H9 (cell line): ENCODE data around the gene ATPAF1. TPM values are rescaled to one million over a fixed set of nuclear protein-coding genes. Genes with fewer than 3 reads are reported as not detected.

ENCODE experiments used
- DNase-seq: peaks from one replicate; pipeline ENCODE4 v3.0.0-alpha.2; 2017
- H2AFZ ChIP-seq: one replicate; pipeline ENCODE4 v1.6.1; 2013; ENCODE audit warnings: mild to moderate bottlenecking, low read length, control low read depth, moderate library complexity
- H2AK5ac ChIP-seq: 2 replicates; pipeline ENCODE4 v1.6.1; 2013; ENCODE audit warnings: low read length, control low read depth, mixed read lengths; ENCODE audit not compliant: insufficient read length
- H2BK120ac ChIP-seq: one replicate; pipeline ENCODE4 v1.6.1; 2013; ENCODE audit warnings: low read depth, mild to moderate bottlenecking, low read length, control low read depth, inconsistent platforms; ENCODE audit not compliant: poor library complexity, severe bottlenecking
- H2BK12ac ChIP-seq: 2 replicates; pipeline ENCODE4 v1.6.1; 2013; ENCODE audit warnings: low read length, control low read depth, mixed read lengths, low read depth; ENCODE audit not compliant: insufficient read length
- H2BK15ac ChIP-seq: 2 replicates; pipeline ENCODE4 v1.6.1; 2013; ENCODE audit warnings: low read depth, low read length, control low read depth
- H2BK20ac ChIP-seq: one replicate; pipeline ENCODE4 v1.6.1; 2013; ENCODE audit warnings: low read depth, mild to moderate bottlenecking, low read length, control low read depth, inconsistent platforms; ENCODE audit not compliant: poor library complexity, severe bottlenecking
- H2BK5ac ChIP-seq: 2 replicates; pipeline ENCODE4 v1.6.1; 2013; ENCODE audit warnings: low read length, control low read depth, mixed read lengths; ENCODE audit not compliant: insufficient read length
- H3K14ac ChIP-seq: 2 replicates; pipeline ENCODE4 v1.6.1; 2013; ENCODE audit warnings: low read length, control low read depth; ENCODE audit not compliant: insufficient read depth
- H3K18ac ChIP-seq: 2 replicates; pipeline ENCODE4 v1.6.1; 2013; ENCODE audit warnings: low read depth, mild to moderate bottlenecking, mixed read lengths, low read length, control low read depth; ENCODE audit not compliant: insufficient read length
- H3K23ac ChIP-seq: 2 replicates; pipeline ENCODE4 v1.6.1; 2013; ENCODE audit warnings: low read length, control low read depth, mixed read lengths, low read depth; ENCODE audit not compliant: insufficient read length
- H3K23me2 ChIP-seq: 2 replicates; pipeline ENCODE4 v1.6.1; 2013; ENCODE audit warnings: low read depth, mild to moderate bottlenecking, mixed read lengths, low read length, control low read depth; ENCODE audit not compliant: insufficient read length, poor library complexity, severe bottlenecking
- H3K27ac ChIP-seq: 2 replicates; pipeline ENCODE4 v1.5.1; 2013; ENCODE audit warnings: low read length, control low read depth, mixed read lengths, low read depth; ENCODE audit not compliant: insufficient read length
- H3K27me3 ChIP-seq: 2 replicates; pipeline ENCODE4 v1.6.1; 2013; ENCODE audit warnings: low read length, control low read depth, inconsistent platforms; ENCODE audit not compliant: insufficient read depth
- H3K4ac ChIP-seq: 2 replicates; pipeline ENCODE4 v1.6.1; 2013; ENCODE audit warnings: low read depth, mild to moderate bottlenecking, control low read depth, inconsistent platforms, low read length, moderate library complexity
- H3K4me1 ChIP-seq: 2 replicates; pipeline ENCODE4 v1.6.1; 2013; ENCODE audit warnings: low read length, control low read depth, inconsistent platforms; ENCODE audit not compliant: insufficient read depth
- H3K4me2 ChIP-seq: 2 replicates; pipeline ENCODE4 v1.6.1; 2013; ENCODE audit warnings: low read length, control low read depth, mixed read lengths; ENCODE audit not compliant: insufficient read length, insufficient read depth
- H3K56ac ChIP-seq: 2 replicates; pipeline ENCODE4 v1.6.1; 2013; ENCODE audit warnings: low read depth, mild to moderate bottlenecking, mixed read lengths, low read length, control low read depth; ENCODE audit not compliant: insufficient read length
- H3K79me1 ChIP-seq: 2 replicates; pipeline ENCODE4 v1.6.1; 2013; ENCODE audit warnings: low read depth, mild to moderate bottlenecking, moderate library complexity, low read length, control low read depth, inconsistent platforms; ENCODE audit not compliant: insufficient read depth, poor library complexity, severe bottlenecking
- H3K79me2 ChIP-seq: 2 replicates; pipeline ENCODE4 v1.6.1; 2013; ENCODE audit warnings: low read length, control low read depth, inconsistent platforms; ENCODE audit not compliant: insufficient read depth
- H3K9ac ChIP-seq: 2 replicates; pipeline ENCODE4 v1.6.1; 2013; ENCODE audit warnings: low read length, control low read depth, mixed read lengths; ENCODE audit not compliant: insufficient read length; ENCODE audit errors: extremely low read depth
- H3K9me3 ChIP-seq: one replicate; pipeline ENCODE4 v1.6.1; 2013; ENCODE audit warnings: low read depth, low read length, inconsistent platforms; ENCODE audit not compliant: control insufficient read depth
- H3T11ph ChIP-seq: one replicate; pipeline ENCODE4 v1.6.1; 2013; ENCODE audit warnings: mild to moderate bottlenecking, low read length, control low read depth, inconsistent platforms
- H4K20me1 ChIP-seq: one replicate; pipeline ENCODE4 v1.6.1; 2013; ENCODE audit not compliant: control insufficient read depth, insufficient read length, insufficient read depth
- H4K5ac ChIP-seq: 2 replicates; pipeline ENCODE4 v1.6.1; 2013; ENCODE audit warnings: low read depth, mild to moderate bottlenecking, mixed read lengths, low read length, control low read depth; ENCODE audit not compliant: insufficient read length
- H4K8ac ChIP-seq: replicated peaks from 2 replicates; pipeline ENCODE4 v1.6.1; 2013; ENCODE audit warnings: low read length, control low read depth, mixed read lengths, low read depth; ENCODE audit not compliant: insufficient read length
- H4K91ac ChIP-seq: 2 replicates; pipeline ENCODE4 v1.6.1; 2013; ENCODE audit warnings: low read depth, mild to moderate bottlenecking, moderate library complexity, mixed read lengths, low read length, control low read depth; ENCODE audit not compliant: insufficient read length
- H3K27ac Mint-ChIP-seq, 3 experiments: 2 replicates in 2 of 3; 3 replicates in 1 of 3; pipeline ENCODE4 v1.8.0; 2020 to 2021; ENCODE audit warnings: mixed read lengths in 3 of 3, mild to moderate bottlenecking in 1 of 3, moderate library complexity in 1 of 3
- H3K27me3 Mint-ChIP-seq: 2 replicates; pipeline ENCODE4 v1.8.0; 2021; ENCODE audit warnings: low read depth, mild to moderate bottlenecking, moderate library complexity, mixed read lengths
- H3K36me3 Mint-ChIP-seq, 3 experiments: 2 replicates in 2 of 3; 3 replicates in 1 of 3; pipeline ENCODE4 v1.8.0; 2020 to 2021; ENCODE audit warnings: low read depth in 3 of 3, mixed read lengths in 3 of 3; ENCODE audit not compliant: insufficient read depth in 1 of 3
- H3K4me1 Mint-ChIP-seq, 2 experiments: 2 replicates each; pipeline ENCODE4 v1.8.0; 2020; ENCODE audit warnings: mixed read lengths in 2 of 2
- H3K4me3 Mint-ChIP-seq, 2 experiments: 2 replicates in 1 of 2; 3 replicates in 1 of 2; pipeline ENCODE4 v1.8.0; 2020 to 2021; ENCODE audit warnings: mild to moderate bottlenecking in 2 of 2, mixed read lengths in 2 of 2, moderate library complexity in 1 of 2
- H3K9me3 Mint-ChIP-seq, 2 experiments: 2 replicates in 1 of 2; 3 replicates in 1 of 2; pipeline ENCODE4 v1.8.0; 2020; ENCODE audit warnings: mild to moderate bottlenecking in 2 of 2, mixed read lengths in 2 of 2, moderate library complexity in 1 of 2
- CTCF ChIP-seq: fragments of 200-600 bp; sonication (generic); conservative IDR thresholded peaks from 3 replicates; pipeline ENCODE4 v1.8.0; 2021; ENCODE audit warnings: antibody characterized with exemption, mild to moderate bottlenecking
- WGBS: extraction: QIAGEN DNeasy Blood & Tissue Kit; methylation state at CpG from one replicate; pipeline ENCODE4 v1.1.7; 2013; ENCODE audit warnings: missing lambda C conversion rate, low lambda C conversion rate, mixed read lengths; ENCODE audit not compliant: insufficient read length; ENCODE audit errors: extremely low coverage; 5-methylcytosine and 5-hydroxymethylcytosine counted together
- total RNA-seq: library from RNA; stranded (reverse); gene quantifications from 2 replicates; pipeline ENCODE4 v1.2.1, GENCODE V29; 2021

ATPAF1 gene
- total RNA-seq, 1 experiment from 2014 or later, result 57.3 TPM

GRCh38 chr1:46603481-46603857 is 64.7 kb downstream of the ATPAF1 start:
- H3K9me3 ChIP-seq, result no peaks in the 10 kb centered on the region
- TF ChIP-seq CTCF, result no peak
- no peaks in the 10 kb centered on the region for H3K27me3 ChIP-seq
- H3K23ac ChIP-seq, result no peak overlapping the region
- no peak overlapping the region for H2BK15ac ChIP-seq
- H2BK120ac ChIP-seq, result no peak overlapping the region
- H3K4ac ChIP-seq, result no peak overlapping the region
- H3K56ac ChIP-seq, result no peak overlapping the region
- H4K5ac ChIP-seq, result no peak overlapping the region
- H3T11ph ChIP-seq, result no peak overlapping the region
- H3K9ac ChIP-seq, result peak overlapping the region; percentile 44
- H3K79me1 ChIP-seq, result peaks cover 2% of the 10 kb centered on the region
- no peaks in the 10 kb centered on the region for H4K20me1 ChIP-seq
- H3K27me3 Mint-ChIP-seq, result no peaks in the 10 kb centered on the region; the same call in 1 of the 2 replicates
- no peak overlapping the region for H3K14ac ChIP-seq
- H3K79me2 ChIP-seq, result no peaks in the 10 kb centered on the region
- no CpG with 5 or more reads among the region's 2 CpGs for WGBS
- no peak overlapping the region for H3K18ac ChIP-seq
- no peaks in the 10 kb centered on the region for H3K9me3 Mint-ChIP-seq
- H3K36me3 Mint-ChIP-seq, result no peaks in the 10 kb centered on the region; a peak in 1 of 7 replicates
- H4K91ac ChIP-seq, result no peak overlapping the region
- DNase-seq, result no peak
- peak overlapping the region; percentile 83 to 89 for H3K4me3 Mint-ChIP-seq
- peaks cover 23% of the 10 kb centered on the region in 2 experiments for H3K4me1 Mint-ChIP-seq
- H3K23me2 ChIP-seq, result no peaks in the 10 kb centered on the region
- no peak overlapping the region for H2BK5ac ChIP-seq
- H2AK5ac ChIP-seq, result no peak overlapping the region
- peak overlapping the region; percentile 63 for H3K4me2 ChIP-seq
- no peak overlapping the region for H4K8ac ChIP-seq
- H3K27ac ChIP-seq, result no peak overlapping the region
- peaks cover 3% of the 10 kb centered on the region; the same call in 1 of the 2 replicates for H3K4me1 ChIP-seq
- no peak overlapping the region for H2BK20ac ChIP-seq
- H2BK12ac ChIP-seq, result no peak overlapping the region
- H3K27ac Mint-ChIP-seq, result peak overlapping the region in 1 of 3 experiments; percentile 85; a peak in 2 of 7 replicates
- H2AFZ ChIP-seq, result no peak overlapping the region
